Heart left ventricle (tissue), 16 donors: ENCODE results near the gene ERMARD. TPM values are rescaled to one million over a fixed set of nuclear protein-coding genes. Genes with fewer than 3 reads are reported as not detected.

Experiments
- ATAC-seq, 4 donors: fragments of 200-7000 bp; cut with Tn5 transposase; one replicate each; pipeline ENCODE4 v1.9.1; 2020 to 2022; ENCODE audit warnings: moderate library complexity in 4 of 4, mild to moderate bottlenecking in 3 of 4, moderate number of reproducible peaks in 1 of 4
- DNase-seq, 5 donors: peaks; one replicate each; pipeline ENCODE4 v3.0.0-alpha.2; 2020
- H3K27ac ChIP-seq, 12 donors: fragments of 200-600 bp; sonication (generic) in 4 of 12; one replicate each; pipeline versions ENCODE4 v1.5.0 to v1.8.0; 2016 to 2022; ENCODE audit warnings: mild to moderate bottlenecking in 2 of 12
- H3K27me3 ChIP-seq, 9 donors: fragments of 200-600 bp; sonication (generic) in 2 of 9; one replicate each; pipeline versions ENCODE4 v1.5.1 to v1.8.0; 2016 to 2022; ENCODE audit warnings: mild to moderate bottlenecking in 3 of 9
- H3K36me3 ChIP-seq, 9 donors: fragments of 200-600 bp; sonication (generic) in 2 of 9; one replicate each; pipeline versions ENCODE4 v1.5.0 to v1.8.0; 2018 to 2022; ENCODE audit warnings: mild to moderate bottlenecking in 2 of 9
- H3K4me1 ChIP-seq, 12 donors: fragments of 200-600 bp; sonication (generic) in 4 of 12; one replicate each; pipeline versions ENCODE4 v1.5.0 to v1.8.0; 2016 to 2022; ENCODE audit warnings: mild to moderate bottlenecking in 3 of 12
- H3K4me3 ChIP-seq, 12 donors: fragments of 200-600 bp; sonication (generic) in 4 of 12; one replicate each; pipeline versions ENCODE4 v1.5.0 to v1.8.0; 2017 to 2022; ENCODE audit warnings: mild to moderate bottlenecking in 9 of 12, moderate library complexity in 4 of 12
- H3K9me3 ChIP-seq, 12 donors: fragments of 200-600 bp; sonication (generic) in 4 of 12; one replicate each; pipeline versions ENCODE4 v1.5.0 to v1.8.0; 2016 to 2022; ENCODE audit warnings: mild to moderate bottlenecking in 1 of 12
- CTCF ChIP-seq, 12 donors: fragments of 200-600 bp; sonication (generic) in 4 of 12; IDR thresholded peaks; one replicate each; pipeline versions ENCODE4 v1.5.0 to v1.8.0; 2018 to 2022; ENCODE audit warnings: antibody characterized with exemption in 12 of 12, mild to moderate bottlenecking in 5 of 12
- POLR2A ChIP-seq, 2 donors: fragments of 450-650 bp; IDR thresholded peaks; one replicate each; pipeline ENCODE4 v1.6.1; 2017; ENCODE audit warnings: antibody characterized with exemption in 2 of 2, mild to moderate bottlenecking in 2 of 2, moderate library complexity in 2 of 2
- WGBS, 4 donors: extraction: QIAGEN DNeasy Blood & Tissue Kit in 2 of 4; methylation state at CpG; one replicate each; pipeline versions ENCODE4 v1.1.5 to v1.1.7; 2013 to 2018; 5-methylcytosine and 5-hydroxymethylcytosine counted together
- intact Hi-C, 10 donors: fragments of 100-400 bp; cut with DNase I; formaldehyde crosslinking; loops; one replicate each; pipeline versions ENCODE4 v1.11.1 to v1.14.2; 2022
- polyA plus RNA-seq, 2 donors: library from polyadenylated mRNA; stranded (reverse); fragments of 200-250 nt; gene quantifications; one replicate each; pipeline ENCODE4 v1.2.3, GENCODE V29; 2013
- total RNA-seq, 9 donors: library from RNA; depleted of rRNA in 2 of 9; stranded (reverse); fragments of >200 nt in 2 of 9; fragmentation: NEBNext Ultra II Directional in 3 of 9; extraction: Animal tissue kit (Norgen Biotek cat#: 25700) in 3 of 9; gene quantifications; one replicate each; pipeline versions ENCODE4 v1.1.0 to v1.2.4, GENCODE V29; 2016 to 2023
- donor health status: ischemic (EF 13 %, LVEDD 7.1; RV severe dilation, severe dysfunction).
- donor health status: healthy with polysubstance abuse.
- donor health status: DM: no; HTN: yes; CAD: no.
- donor health status: DM: no; HTN: no; CAD: no.
- donor health status: ischemic (EF 25% LVEDD 6.9; RV normal size, moderate dysfunction).
- donor health status: ischemic (EF 25% LVEDD 5.7; RV mildly dilated, moderate dysfunction).
- donor health status: healthy.
- donor health status: DM: yes; HTN: yes; CAD: no.
- donor health status: ischemic (EF 35%, LVEDD 5.7; RV mildly dilated, moderate dysfunction).
- donor health status: nonischemic (EF 11% LVEDD 7.7; RV severe dilation, severe dysfunction).
- donor health status: DM: yes; HTN: yes; CAD: no.
- donor health status: PGD.
- donor health status: ischemic (EF 29% LVEDD 5.4; RV normal size, mild dysfunction).
- donor health status: nonischemic (EF 23%, LVEDD 6.1; RV moderate dilation, normal function).

Gene ERMARD
- total and polyA plus RNA-seq, 11 donors, result 6.4 to 19.5 (median 8.8) TPM

- Histone ChIP-seq H3K4me1 (no peaks in the 10 kb centered on the region), H3K4me3 (no peak overlapping the region), H3K27ac (no peak overlapping the region), H3K9me3 (no peaks in the 10 kb centered on the region), H3K36me3 (no peaks in the 10 kb centered on the region), H3K27me3 (peaks cover 0 to 21% (median 4%) of the 10 kb centered on the region in 9 donors)
- DNase-seq (no peak), ATAC-seq (no peak)
- intact Hi-C loops, result no loop called here
- TF ChIP-seq POLR2A (IDR thresholded peaks at IDR 0.05) (no peak), CTCF (IDR thresholded peaks at IDR 0.05) (no peak)
- WGBS, 4 donors, result 40 to 60% (median 49%) methylated on average over 1 of the region's 1 CpG
These were observed 55.8 kb downstream of the ERMARD start for GRCh38 chr6:169807229-169807628.

- no peaks in the 10 kb centered on the region for H3K4me1 ChIP-seq
- intact Hi-C loops, result no loop called here
- no peaks in the 10 kb centered on the region for H3K36me3 ChIP-seq
- DNase-seq, result no peak
- no peak overlapping the region for H3K4me3 ChIP-seq
- H3K9me3 ChIP-seq, result no peaks in the 10 kb centered on the region
- no peak for ATAC-seq
- TF ChIP-seq CTCF (IDR thresholded peaks at IDR 0.05), result no peak
- no peak for TF ChIP-seq POLR2A (IDR thresholded peaks at IDR 0.05)
- H3K27ac ChIP-seq, result no peak overlapping the region
- 55 to 66% (median 60%) methylated on average over 6 to 9 of the region's 9 CpGs for WGBS, 4 donors
- H3K27me3 ChIP-seq, result peaks cover 0 to 21% (median 4%) of the 10 kb centered on the region in 9 donors
These were observed 56.5 kb downstream of the ERMARD start for GRCh38 chr6:169807699-169808607.

GRCh38 chr6:169808608-169808967, 57.2 kb downstream of the ERMARD start:
- intact Hi-C loops, result no loop called here
- TF ChIP-seq CTCF (IDR thresholded peaks at IDR 0.05) (no peak), POLR2A (IDR thresholded peaks at IDR 0.05) (no peak)
- Histone ChIP-seq H3K4me1 (no peaks in the 10 kb centered on the region), H3K27me3 (peaks cover 0 to 21% (median 4%) of the 10 kb centered on the region in 9 donors), H3K27ac (no peak overlapping the region), H3K4me3 (no peak overlapping the region), H3K9me3 (no peaks in the 10 kb centered on the region), H3K36me3 (no peaks in the 10 kb centered on the region)
- no peak for DNase-seq
- ATAC-seq, result no peak
- WGBS, 4 donors, result 44 to 60% (median 50%) methylated on average over 3 of the region's 3 CpGs

GRCh38 chr6:169809386-169809785, 58.0 kb downstream of the ERMARD start:
- Histone ChIP-seq H3K4me3 (no peak overlapping the region), H3K4me1 (no peaks in the 10 kb centered on the region), H3K27ac (no peak overlapping the region), H3K9me3 (no peaks in the 10 kb centered on the region), H3K36me3 (no peaks in the 10 kb centered on the region), H3K27me3 (peaks cover 0 to 21% (median 0%) of the 10 kb centered on the region in 9 donors)
- no peak for ATAC-seq
- intact Hi-C loops, result no loop called here
- TF ChIP-seq POLR2A (IDR thresholded peaks at IDR 0.05), result no peak
- TF ChIP-seq CTCF (IDR thresholded peaks at IDR 0.05), result no peak
- 90 to 96% (median 91%) methylated on average over 4 of the region's 4 CpGs for WGBS, 4 donors
- no peak for DNase-seq
